HT1080 (cell line): ENCODE results near the gene CDC14A. TPM values are rescaled to one million over a fixed set of nuclear protein-coding genes. Genes with fewer than 3 reads are reported as not detected.

Experiments used
- DNase-seq: peaks from one replicate; pipeline ENCODE4 v3.0.0-alpha.2; 2015; ENCODE audit warnings: low read depth
- total RNA-seq: library from RNA; depleted of rRNA; stranded (reverse); fragments of >200 nt; shearing (Covaris generic); gene quantifications from 2 replicates; pipeline ENCODE4 v1.2.3, GENCODE V29; 2014

Gene CDC14A
- total RNA-seq, 1 experiment from 2014 or later = 1.8 TPM

DNA sequence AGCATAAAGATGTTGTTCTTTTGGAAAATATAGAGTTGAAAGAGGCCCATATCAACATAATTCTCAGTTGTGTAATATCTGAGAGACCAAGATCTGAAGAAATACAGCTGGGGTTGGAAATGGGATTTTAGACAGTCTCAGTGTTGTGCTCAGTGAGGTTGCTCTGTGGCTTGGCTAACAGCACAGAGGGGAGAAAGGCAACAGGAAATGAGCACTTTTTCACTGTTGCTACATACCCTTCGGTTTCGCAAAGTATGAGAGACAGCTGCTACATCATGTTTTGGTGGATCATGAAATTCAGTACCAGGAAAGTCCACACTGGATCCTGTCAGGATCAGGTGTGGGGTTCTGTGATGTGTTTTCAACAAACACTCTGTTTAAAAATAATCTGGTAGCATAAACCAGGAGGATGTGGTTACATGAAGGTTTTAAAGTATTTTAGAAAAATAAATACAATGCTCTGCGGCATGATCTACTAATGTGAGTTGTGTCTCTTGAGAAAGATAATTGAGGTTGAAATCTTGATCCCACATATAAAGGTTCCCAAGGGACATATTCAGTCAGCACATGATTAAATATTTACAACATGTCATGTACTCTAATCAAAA lies 178.7 kb downstream of the CDC14A start:
- DNase-seq = peak; percentile 40

DNA sequence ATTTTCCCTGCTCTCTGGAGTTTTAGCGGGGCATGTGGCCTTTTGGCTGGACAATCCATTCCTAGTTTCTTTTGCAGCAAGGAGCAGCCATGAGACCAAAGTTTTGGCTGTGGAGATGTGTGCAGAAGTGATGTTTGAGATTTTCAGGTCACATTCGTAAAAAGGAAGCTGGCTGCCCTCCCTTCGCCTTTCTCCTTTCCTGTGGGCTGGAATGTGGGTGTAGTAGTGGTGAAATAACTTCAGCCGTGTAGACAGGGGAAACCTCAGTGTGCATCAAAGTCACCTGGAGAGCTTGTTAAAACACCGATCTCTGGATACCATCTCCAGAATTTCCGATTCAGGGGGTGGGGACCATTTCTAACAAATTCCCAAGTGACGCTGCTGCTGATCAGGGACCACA lies 180.3 kb downstream of the CDC14A start:
- DNase-seq = no peak

DNA sequence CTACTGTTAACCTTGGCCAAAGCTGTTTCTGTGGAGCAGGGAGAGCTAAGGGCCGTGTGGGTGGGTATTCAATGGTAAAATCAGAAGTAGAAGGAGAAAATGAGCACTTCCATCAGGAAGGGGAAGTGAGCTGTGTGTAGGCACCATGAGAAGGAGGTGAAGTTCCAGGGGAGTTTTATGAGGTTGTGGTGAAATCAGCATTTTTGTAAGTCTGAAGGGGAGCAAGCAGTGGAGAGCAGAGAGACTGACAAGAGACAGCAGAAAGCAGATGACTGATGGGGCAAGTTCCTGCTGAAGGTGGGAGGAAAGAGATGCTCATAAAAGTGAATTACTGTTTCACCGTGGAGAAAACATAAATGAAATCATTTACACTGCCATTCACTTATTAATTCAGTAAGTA lies 183.0 kb downstream of the CDC14A start:
- no peak for DNase-seq

DNA sequence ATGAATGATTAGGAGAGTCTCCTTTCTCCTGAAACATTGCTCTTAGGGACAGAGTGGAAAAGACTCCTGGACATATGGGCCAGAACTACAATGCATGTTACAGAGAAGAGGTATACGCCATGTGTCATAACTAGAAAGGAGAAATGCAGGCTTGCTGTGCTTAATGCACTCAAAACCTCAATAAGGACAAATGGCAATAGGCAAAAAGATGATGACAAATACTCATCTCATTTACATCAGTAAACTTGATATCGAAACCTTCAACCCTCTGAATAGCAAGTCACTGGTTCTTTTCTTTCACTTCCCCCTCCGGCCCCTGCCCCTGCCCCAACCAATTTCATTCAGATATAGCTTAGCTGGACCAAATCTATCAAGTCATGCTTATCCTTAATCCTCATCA lies 183.7 kb downstream of the CDC14A start:
- DNase-seq = no peak

DNA sequence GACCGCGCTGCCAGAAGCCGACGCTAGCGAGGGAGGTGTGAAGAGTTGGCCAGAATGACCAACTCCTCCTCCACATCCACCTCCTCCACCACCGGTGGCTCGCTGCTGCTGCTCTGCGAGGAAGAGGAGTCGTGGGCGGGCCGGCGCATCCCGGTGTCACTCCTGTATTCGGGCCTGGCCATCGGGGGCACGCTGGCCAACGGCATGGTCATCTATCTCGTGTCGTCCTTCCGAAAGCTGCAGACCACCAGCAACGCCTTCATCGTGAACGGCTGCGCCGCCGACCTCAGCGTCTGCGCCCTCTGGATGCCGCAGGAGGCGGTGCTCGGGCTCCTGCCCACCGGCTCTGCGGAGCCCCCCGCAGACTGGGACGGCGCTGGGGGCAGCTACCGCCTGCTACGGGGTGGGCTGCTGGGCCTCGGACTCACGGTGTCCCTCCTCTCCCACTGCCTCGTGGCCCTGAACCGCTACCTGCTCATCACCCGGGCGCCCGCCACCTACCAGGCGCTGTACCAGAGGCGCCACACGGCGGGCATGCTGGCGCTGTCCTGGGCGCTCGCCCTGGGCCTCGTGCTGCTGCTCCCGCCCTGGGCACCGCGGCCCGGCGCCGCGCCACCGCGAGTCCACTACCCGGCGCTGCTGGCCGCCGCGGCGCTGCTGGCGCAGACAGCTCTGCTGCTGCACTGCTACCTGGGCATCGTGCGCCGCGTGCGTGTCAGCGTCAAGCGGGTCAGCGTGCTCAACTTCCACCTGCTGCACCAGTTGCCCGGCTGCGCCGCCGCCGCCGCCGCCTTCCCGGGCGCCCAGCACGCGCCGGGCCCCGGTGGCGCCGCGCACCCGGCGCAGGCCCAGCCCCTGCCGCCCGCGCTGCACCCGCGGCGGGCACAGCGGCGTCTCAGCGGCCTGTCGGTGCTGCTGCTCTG lies 186.9 kb downstream of the CDC14A start:
- DNase-seq = peak; percentile 8

DNA sequence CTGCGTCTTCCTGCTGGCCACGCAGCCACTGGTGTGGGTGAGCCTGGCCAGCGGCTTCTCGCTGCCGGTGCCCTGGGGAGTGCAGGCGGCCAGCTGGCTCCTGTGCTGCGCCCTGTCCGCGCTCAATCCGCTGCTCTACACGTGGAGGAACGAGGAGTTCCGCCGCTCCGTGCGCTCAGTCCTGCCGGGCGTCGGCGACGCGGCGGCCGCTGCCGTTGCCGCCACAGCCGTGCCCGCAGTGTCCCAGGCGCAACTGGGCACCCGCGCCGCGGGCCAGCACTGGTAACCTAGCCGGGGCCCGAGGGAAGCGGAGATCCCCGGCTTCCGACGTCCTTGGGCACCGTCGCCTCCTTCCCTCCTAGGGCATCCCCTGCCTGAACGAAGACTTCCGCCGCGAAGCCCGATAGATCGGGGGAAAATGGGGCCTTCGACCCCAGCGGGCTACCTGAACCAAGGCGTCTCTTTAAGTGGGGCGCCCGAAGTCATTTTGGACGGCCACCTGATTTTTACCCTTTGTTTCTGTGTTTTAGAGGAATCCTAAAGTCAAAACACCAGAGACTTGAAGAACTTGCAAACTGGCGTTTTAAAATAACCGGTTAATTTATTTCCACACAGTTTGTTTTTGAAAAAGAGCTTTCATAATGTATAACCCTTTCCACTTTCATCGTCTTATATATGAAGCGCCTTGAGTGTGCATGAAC lies 187.7 kb downstream of the CDC14A start:
- DNase-seq = no peak

DNA sequence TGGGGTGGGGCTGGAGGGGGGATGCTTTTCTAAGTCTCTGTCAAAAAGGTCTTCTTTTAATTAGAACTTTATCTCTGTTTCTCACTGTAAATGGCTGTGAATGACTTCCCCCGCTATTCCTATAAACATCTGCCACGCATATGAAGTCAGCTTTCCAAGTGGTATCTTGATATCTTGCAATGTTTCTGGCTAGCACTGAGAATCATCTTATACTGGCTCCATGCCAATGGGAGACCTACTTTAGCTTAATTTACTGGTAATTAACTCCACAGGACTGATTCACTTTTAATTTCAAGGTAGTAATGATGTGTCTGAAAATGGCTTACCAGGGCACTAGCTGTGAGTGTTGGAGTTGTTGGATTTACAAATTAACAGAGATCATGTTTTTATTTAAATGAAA lies 190.0 kb downstream of the CDC14A start:
- DNase-seq = no peak

DNA sequence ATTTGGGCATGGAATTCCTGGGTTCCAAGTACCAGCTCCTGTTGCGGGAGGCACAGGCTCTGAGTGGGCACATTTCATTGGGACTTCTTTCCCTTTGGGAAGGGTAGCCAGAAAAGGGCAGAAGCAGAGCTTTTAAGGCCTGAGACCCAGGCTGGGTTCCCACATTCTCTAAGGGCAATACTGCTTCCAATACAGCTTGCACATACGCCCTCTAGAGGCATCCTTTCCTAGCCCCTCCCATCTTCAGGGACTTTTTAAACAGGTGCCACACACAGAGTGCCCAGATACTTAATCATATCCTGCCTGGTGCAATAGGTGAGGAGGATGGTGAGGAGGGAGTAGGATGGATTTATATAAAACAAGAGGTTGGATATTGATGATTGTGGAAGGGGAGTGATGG lies 191.3 kb downstream of the CDC14A start:
- peak; percentile 29 for DNase-seq

DNA sequence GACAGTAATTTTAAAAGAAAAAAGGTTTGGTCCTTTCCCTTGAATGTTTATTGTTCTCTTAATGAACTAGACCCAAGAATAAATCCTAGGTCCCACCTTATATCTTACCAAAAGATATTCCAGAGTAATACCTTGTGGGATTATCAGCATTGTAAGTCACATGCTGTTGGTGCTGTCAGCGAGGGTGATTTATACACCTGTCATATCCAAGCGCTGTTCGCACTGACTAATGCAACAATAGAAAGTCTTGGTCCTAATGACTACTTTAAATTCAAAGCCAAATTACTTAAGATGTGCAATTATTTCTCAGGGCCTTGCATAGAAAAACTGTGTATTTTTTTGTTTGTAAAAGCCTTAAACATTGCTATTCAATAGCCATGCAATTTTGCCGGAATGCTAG lies 192.5 kb downstream of the CDC14A start:
- DNase-seq = no peak

DNA sequence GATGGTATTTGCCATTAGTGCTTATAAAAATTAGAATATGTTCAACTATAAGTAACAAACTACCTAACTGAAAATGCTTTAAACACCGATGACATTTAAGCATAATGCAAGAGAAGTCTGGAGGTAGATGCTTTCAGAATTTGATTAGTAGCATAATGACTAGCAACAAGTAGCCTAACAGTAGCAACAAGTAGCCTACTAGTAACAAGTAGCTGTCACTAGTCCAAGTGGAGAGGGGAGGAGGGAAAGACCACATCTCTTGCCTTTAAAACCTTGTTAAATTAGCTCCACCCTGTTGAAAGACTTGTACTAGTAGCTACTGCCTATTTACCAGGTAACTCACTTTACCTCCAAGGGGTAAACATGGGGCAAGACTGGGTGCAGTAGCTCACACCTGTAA lies 193.5 kb downstream of the CDC14A start:
- DNase-seq = no peak

DNA sequence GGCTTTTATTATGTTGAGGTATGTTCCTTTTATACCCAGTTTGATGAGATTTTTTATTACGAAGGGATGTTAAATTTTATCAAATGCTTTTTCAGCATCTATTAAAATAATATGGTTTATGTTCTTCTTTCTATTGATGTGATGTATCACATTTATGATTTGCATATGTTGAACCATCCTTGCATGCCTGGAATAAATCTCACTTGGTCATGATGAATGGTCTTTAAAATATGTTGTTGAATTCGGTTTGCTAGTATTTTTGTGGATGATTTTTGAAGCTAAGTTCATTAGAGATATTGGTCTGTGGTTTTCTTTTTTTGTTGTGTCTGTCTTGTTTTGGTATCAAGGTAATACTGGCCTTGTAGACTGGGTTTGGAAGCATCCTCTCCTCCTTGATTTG lies 199.7 kb downstream of the CDC14A start:
- no peak for DNase-seq

DNA sequence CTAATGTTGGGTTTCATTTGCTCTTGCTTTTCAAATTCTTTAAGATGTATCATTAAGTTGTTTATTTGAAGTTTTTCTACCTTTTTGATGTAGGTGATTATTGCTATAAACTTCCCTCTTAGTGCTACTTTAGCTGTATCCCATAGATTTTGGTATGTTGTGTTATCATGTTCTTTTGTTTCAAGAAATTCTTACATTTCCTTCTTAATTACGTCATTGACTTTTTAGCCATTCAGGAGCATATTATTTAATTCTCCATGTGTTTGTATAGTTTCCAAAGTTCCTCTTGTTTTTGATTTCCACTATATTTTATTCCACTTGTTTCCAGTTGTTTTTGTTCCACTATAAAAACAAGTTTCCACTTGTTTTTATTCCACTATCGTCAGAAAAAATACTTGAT lies 200.6 kb downstream of the CDC14A start:
- DNase-seq = no peak

DNA sequence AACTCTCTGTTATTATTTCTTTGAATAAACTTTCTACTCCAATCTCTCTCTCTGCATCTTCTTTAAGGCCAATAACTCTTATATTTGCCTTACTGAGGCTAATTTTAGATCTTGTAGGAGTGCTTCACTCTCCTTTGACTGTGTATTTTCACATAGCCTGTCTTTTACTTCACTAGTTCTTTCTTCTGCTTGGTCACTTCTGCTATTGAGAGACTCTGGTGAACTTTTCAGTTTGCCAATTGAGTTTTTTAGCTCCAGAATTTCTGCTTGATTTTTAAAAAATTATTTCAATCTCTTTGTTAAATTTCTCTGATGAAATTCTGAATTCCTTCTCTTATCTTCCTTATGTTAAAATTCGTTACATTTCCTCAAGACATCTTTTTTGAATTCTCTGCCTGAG lies 203.9 kb downstream of the CDC14A start:
- no peak for DNase-seq

DNA sequence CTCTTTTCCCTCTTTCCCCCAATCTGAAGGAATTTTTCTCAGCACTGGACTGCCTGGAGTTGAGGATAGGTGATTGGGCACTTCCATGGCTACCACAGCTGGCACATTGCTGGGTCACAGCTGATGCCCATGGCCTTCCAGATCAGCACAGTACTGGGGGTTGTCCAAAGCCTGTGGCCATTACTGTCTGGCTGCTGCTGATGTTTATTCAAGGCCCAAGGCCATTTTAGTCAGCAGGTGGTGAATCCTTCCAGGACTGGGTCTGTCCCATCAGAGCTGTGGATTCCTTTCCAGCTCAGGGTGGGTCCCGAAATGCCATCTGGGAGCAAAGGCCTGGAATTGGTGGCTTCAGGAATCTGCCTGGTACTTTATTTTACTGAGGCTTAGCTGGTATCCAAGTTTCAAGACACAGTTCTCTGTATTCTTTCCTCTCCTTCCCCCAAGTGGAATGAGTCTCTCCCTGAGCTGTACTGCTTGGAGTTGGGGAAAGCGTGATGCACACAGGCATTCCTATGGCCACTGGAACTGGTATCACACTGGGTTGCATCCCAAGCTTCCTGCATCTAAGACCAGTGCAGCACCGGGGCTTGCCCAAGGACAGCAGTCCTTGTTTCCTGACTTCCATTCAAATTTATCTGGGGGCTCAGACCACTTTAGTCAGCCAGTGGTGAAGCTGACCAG lies 204.8 kb downstream of the CDC14A start:
- no peak for DNase-seq

DNA sequence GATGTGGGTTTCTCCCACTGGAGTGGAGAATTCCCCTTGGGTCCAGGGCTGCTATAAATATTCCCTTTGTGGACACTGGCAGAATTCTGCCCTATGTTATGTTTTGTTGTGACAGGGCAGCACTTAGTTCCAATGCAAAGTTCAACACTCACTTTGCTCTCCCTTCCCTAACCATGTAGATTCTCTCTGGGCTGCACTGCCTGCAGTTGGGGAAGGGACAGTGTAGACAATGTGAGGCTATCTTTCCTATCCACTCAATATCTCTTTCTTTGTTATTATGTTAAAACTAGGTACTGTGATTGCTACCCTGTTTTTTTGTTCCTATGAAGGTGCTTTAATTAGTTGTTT lies 205.3 kb downstream of the CDC14A start:
- DNase-seq = no peak

DNA sequence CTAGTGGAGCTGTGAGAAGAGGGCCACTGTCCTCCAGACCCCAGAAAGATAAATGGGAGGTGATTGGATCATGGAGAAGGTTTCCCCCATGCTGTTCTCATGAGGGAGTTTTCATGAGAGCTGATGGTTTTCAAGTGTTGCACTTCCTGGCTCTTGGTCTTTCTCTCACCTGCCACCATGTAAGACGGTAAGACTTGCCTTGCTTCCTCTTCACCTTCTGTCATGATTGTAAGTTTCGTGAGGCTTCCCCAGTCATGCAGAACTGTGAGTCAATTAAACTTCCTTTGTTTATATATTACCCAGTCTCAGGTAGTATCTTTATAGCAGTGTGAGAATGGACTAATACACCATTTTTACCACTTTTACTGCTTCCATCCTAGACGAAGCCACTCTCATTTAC lies 213.2 kb downstream of the CDC14A start:
- no peak for DNase-seq

DNA sequence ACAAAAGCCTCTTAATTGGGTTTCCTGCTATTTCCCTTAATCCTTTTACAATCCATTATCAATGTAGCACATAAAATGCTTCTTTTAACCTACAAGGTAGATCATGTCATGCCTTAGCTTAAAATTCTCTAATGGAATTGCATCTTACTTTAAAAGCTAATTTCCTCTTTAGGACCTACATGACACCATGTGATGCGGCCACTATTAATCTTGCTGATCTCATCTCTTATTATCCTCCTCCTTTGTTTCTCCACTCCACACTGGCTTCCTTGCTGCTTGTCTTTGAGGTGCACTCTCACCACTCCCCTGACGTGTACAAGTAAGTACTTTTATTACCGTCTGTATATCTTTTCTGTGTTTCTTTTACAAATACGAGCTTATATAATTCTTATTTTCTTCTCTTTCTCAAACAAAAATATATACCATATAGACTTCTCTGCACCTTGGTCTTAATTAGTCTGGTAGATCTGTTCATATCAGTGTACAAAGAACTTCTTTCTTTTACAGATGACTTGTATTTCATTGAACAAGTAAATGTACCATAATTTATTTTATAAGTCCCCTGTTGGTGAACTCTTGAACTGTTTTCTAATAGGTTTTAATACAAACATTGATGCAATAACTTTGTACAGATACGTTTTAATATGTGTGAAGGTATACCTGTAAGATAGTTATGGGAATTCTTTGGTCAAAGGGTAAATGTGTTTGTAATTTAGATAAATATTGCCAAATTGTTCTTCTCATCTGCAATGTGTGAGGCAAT lies 213.8 kb downstream of the CDC14A start:
- no peak for DNase-seq

DNA sequence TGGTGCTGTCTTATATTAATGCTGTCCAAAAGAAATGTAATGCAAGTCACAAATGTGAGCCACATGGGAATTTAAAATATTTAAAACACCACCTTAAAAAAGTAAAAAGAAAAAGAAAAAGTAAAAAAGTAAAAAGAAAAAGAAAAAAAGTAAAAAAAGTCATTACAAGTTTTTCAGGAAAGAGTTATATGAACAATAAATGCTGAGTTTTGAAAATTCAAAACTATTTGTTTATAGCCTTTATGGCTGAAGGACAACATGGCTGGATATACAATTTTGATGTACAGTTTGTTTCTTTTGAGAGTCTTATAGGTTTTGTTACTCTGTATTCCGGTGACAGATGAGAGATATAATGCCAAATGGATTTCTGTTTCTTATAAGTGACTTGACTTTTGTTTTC lies 214.8 kb downstream of the CDC14A start:
- no peak for DNase-seq
